HG02852 (cell line): Measurements from ENCODE around the gene EIF2B2.

Experiments used
- ATAC-seq: cut with Tn5 transposase; IDR thresholded peaks from one replicate; pipeline ENCODE4 v1.9.1; 2021; ENCODE audit warnings: mild to moderate bottlenecking, moderate library complexity; ENCODE audit not compliant: unreplicated experiment

Gene EIF2B2

DNA sequence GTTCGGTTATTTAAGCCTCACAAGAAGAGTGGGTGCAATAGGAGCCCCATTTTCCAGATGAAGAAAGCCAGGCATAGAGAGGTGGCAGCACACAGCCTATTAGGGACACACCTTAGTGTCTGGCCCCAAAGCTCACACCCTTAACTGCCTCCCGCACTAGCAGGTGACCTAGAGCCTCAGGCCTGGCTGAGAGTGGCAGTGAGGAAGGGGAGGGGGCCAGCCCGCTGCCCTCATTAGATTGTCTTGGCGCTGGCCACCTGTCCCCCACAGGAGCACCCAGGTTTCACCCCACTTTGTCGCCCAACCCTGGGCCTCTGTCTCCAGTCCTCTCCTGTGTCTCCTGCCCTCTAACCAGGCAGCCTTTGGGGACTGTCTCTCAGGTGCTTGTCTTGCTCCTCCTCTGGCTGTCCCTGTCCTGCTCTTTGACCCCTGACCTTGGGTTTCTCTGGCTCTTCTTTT is 28.8 kb upstream of the EIF2B2 start:
- ATAC-seq, result no peak

GRCh38 chr14:74974364-74975058 is 28.2 kb upstream of the EIF2B2 start:
- ATAC-seq, result no peak

DNA sequence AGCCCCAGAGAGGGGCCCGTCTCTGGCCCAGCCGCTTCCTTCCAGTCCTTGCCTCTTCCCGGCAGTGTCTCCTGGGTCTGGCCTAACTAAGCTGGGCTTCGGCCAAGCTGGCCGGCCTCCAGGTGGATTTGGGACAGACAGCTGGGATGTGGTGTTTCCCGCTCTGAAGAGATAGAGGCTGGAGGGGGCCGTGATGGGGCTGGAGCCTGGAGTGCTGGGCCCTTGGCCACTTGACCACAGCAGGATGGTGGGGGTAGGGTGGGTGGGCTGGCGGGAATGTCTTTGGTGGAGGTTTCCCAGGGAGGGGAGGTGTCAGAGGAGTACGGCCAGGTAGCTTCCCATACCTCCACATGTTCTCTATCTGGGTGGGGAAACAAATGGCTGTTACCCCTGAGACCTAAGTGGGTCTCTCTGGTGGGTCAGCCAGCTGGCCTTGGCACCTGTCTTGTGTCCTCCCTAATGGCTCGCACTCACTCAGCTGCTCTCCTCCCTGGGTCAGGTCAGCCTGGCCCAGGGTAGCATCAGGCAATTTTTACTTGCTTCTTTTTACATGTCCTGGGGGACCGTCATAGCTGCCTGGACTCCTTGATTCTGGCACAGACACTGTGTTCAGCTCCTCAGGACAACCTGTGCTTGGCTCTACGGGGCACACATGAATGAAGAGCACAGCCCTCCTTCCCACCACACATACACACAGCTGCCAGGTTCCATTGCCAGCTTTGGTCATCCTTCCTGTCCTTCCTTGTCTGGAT is 27.5 kb upstream of the EIF2B2 start:
- ATAC-seq, result no peak

- ATAC-seq, result no peak
Observed at GRCh38 chr14:74976264-74977113, 26.2 kb upstream of the EIF2B2 start.

DNA sequence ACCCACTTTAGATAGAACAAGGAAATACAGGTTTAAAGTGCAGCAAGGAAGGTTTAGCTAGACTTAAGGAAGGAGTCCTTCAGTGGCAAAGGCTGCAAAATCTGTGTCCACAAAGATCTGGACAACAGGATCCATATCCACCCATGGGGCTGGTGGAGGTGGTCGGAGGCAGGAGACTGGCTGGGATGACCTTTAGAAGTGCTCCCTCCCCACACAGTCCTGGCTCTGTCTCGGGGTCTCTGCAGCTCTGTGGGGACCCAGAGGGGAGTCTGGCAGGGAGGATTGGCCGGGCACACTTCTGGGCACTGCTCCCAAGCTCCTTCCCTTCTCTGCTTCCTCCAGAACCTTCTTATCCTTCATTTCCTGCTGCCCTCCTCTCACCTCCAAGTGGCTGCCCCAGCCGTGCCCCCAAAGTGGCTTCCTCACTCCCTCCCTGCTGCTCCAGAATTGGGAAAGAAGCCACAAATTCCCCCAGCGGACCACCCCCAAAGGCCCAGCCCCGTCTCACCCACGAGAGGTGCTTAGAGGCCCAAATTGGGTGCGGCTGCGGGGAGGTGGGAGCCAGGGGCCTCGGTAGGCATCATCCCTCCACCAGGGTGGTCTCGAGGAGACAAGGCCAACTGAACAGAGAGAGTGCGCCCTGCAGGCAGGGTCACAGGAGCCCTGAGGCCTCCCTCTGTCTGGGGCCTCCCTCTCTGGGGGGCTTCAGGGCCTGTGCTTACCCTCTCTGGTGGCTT is 25.4 kb upstream of the EIF2B2 start:
- ATAC-seq, result no peak

- ATAC-seq, result no peak
Observed at GRCh38 chr14:74977901-74978385, 24.8 kb upstream of the EIF2B2 start.

DNA sequence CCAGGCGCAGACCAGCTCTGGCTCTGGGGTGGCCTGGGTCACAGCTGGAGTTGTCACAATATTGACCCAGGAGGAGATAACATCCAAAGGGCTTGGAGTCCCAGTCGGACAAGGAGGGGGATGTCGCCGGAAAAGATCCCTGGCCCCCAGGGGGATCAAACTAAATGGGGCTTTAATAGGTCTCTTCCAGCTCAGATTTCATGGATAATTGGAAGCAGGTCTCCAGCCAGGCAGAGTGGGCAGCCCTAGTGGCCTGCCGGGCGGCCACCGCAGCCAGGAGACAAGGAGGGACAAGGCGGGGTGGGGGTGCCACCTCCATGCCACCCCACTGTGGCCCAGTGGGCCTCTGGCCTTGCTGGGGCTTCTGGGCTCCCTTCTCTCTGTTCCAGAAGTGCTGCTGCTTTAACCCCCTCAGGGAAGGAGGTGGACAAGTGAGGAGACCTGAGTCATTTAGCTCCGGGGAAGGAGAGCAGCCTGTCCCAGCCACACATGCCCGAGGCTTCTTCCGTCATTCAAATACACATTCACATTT is 24.2 kb upstream of the EIF2B2 start:
- no peak for ATAC-seq

GRCh38 chr14:74979029-74979428 is 23.7 kb upstream of the EIF2B2 start:
- no peak for ATAC-seq

DNA sequence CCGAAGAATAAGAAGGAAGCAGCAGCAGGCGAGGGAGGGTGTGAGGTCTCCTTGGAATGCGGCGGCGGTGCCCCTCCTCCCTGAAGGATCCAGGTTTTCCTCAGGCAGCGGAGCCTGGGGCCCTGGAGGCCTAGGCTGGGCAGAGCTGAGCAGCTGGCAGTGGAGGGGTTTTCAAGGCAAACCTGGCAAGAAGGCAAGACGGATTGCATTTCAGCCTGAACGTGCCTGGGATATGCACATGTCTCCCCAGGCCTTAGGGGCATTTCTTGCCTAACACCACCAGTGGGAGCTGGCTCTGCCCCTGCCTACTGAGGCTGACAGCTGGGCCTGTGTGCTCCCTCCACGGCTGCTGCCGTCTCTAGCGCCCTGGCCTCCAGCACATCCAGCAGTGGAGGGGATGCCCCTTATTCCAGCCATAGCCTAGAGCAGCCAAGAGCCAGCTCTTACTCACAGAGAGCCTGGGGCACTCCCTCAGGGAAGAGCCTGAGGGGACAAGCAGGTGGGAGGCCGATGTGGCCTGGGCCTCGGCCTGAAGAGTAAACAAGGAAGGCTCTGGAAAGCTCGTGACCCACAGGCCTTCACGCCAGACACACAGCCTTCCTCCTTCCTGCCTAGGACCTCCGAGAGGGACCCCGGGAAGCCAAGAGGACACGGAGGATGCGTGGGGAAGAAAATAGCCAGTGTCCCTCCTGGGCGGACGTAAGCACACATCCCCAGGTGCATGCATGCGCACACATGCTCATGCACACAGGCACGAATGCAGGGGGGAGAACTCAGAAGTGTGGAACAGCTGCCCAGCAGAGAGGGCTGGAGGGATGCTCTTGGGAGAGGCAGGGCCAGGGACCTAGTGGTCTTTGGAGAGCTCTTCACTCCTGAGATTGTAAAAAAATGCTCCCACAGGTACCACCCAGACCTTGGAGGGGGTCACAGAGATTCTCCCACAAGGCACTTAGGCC is 23.0 kb upstream of the EIF2B2 start:
- no peak for ATAC-seq

DNA sequence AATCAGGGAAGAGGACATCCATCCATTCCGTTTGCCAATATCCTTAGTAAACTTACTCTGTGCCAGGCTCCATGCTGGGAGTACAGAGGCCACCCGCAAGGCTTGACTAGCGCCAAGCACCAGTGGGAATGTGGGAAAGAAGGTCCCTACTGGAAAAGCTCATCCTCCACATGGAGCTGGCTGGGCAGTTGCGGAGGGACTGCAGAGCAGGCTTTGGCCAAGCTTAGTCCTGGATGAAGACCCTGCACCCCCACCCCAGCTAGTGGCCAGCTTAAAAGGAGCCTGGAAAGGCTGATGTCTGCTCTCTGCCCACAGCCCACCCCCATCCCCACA is 22.4 kb upstream of the EIF2B2 start:
- no peak for ATAC-seq

DNA sequence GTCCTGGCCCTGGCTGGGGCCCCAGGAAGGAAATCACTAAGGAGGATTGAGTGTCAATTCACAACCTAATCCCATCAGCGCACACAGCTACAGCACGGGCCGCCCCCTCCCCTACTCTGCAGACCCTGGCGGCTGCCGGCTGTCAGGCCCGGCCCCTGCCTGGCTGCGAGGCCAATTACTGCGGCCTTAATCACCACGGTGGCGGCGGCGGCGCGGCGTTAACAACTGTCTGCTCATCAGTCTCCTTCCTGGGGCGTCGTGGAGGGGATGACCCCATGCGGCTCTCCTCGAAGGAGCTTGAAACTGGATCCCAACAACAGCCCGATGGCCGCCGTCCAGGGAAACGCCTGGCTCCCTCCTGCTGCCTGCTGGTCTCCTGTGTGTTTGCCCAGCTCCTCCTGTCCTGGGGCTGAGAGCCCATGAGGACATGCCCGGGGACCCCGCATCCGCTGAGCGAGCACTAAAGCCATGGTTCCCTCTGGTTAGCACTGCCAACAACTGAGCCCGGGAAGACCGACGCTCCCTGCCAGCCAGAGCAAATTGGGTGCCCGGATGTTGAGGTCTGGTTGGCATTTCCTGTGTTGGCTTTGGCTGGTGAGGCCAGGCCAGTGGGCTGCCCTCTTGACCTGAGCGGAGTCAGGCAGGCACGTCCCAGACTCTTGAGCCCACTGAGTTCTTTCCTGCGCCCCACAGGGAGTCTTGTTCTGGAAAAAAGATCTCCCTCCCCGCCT is 21.8 kb upstream of the EIF2B2 start:
- no peak for ATAC-seq

DNA sequence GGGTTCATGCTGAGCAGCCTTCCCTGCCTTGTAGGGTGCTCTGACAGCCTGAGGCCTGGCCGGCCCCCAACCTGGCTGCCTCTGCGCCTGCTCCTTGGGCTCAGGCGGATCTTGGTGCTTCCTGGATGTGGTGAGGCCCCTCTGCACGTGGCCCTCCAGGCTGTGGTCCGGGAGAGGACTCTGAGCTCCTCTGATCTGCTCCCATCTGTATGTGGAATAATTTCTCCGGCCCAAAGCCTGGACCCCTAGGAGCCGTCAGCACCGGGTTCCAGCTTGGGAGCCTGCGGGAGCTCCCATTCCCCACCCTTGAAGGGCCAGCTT is 21.3 kb upstream of the EIF2B2 start:
- no peak for ATAC-seq

DNA sequence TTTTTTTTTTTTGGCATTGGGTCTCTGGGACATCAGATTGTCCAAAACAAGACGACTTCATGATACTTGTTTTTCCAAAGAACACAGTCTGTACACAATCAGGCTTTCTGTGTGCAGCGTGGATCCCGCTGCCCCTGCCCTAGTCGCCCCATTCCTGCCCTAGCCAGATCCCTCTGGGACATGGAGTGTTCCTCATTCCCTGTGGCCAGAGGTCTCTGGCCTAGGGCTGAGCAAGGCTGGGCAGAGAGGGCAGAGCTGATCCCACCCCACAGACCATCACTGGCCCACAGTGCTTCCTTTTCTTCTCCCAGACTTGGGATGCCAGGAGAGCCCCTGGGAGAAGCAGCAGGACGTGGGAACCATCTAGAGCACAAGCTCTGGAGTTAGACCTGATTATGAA is 20.9 kb upstream of the EIF2B2 start:
- no peak for ATAC-seq

- ATAC-seq, result no peak
Observed at GRCh38 chr14:74982661-74983060, 20.1 kb upstream of the EIF2B2 start.

GRCh38 chr14:74983343-74983742 is 19.4 kb upstream of the EIF2B2 start:
- no peak for ATAC-seq

DNA sequence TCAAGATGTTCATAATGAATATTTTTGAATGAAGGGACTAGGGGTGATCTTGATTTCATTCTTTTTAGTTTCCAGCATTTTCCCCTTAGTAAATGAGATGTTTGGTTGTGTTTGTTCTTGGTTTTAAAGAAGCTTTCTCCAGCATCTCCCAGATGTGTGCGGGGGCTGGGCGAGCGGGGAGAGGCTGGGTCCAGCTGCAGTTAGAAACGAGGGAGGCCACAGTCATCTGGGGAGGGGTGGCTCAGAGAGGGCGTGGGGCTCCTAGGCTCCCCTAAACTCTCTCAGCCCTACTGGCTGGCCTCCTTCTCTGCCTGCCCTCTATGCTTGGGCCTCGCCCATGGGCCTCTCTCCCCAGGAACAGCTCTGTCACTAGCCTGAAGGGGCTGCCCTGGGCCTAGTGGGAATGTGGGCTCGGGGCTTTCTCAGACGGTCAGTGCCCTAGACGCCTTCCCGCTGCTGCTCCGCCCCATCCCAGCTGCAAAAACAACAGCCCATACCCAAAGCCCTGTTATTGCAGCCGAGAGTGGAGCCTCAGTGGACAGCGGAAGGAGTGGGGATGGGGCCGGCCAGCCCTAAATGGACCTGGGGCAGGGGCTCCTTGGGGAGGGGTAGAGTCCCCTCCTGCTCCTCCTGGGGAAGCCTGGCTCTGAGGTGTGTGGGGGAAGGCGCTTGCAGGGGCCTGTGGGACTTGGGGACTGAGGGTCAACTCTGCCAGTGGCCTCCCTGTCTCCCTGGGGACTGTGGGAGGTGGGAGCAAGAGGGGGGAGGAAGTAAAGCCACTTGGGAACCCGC is 18.3 kb upstream of the EIF2B2 start:
- ATAC-seq, result no peak

DNA sequence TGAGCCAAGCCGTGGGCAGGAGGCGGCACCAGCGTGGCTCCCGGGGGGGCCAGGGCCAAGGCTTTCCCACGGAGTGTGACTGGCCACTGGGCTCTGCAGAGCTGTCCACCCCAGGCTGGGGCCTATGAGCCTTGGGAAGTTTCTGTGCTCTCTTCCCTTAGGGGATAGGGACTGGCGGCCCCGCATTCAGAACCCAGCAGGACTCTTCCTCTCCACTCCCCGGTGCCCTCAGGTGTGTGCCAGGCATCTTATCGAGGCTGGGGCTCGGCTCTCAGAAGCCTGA is 17.8 kb upstream of the EIF2B2 start:
- ATAC-seq, result no peak

DNA sequence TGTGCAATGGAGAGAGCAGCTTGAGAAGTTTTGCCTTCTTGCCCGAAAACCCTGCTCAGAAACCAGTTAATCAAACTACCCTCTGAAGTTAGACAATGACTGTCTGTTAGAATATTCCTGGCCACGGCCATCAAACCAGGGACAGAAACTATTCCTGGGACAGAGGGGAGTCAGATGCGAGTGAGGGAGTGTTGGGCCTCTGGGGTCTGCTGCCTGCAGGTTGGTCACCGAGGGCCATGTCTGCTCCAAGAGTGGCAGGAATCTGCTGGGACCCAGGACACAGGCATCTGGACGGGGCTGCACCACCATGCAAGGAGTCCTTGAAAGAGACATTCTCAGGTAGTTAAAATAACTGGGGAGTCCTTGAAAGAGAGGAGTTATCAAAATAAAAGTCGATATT is 16.9 kb upstream of the EIF2B2 start:
- no peak for ATAC-seq
